Measurements from ENCODE around the gene NFXL1. TPM values are rescaled to one million over a fixed set of nuclear protein-coding genes. Genes with fewer than 3 reads are reported as not detected.

NFXL1 gene
- total RNA-seq, 4 donors from 2014 or later, result 3.7 to 10.8 (median 5.5) TPM

DNA sequence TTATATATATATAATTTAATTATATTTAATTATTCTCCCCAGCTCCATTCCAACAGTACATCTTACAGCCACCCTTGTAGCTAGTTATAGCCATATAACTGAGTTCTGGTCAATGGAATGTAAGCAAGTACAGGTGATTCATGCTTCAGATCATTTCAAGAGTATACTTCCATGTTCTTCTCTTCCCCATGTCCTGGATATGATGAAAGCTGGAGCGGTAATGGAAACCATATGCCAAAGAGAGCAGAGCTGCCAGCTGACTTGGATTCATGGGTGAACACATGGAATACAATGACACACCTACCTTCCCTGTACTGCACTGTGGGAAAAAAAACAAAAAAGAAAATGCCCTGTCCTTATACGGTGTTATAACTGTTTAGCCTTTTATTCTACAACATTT, 59.0 kb downstream of the NFXL1 start:
- H3K9me3 ChIP-seq, result no peaks in the 10 kb centered on the region
- intact Hi-C loops (cut with DNase I; ENCODE audit: low total_unique reads), result no loop called here
- in situ Hi-C loops (cut with MboI; ENCODE audit: low sequenced_read_pairs in 4 of 4), result no loop called here
- no peaks in the 10 kb centered on the region for H3K27me3 ChIP-seq
- ATAC-seq (no peak), DNase-seq (no peak)
- peaks cover 0 to 16% of the 10 kb centered on the region in 2 donors for H3K36me3 ChIP-seq
- no peak overlapping the region for H3K27ac ChIP-seq
- H3K4me3 ChIP-seq, result no peak overlapping the region
- H3K4me1 ChIP-seq, result no peaks in the 10 kb centered on the region
- no peak for TF ChIP-seq POLR2A (IDR thresholded peaks at IDR 0.05)
- TF ChIP-seq CTCF (IDR thresholded peaks at IDR 0.05 in 4 of 5, conservative IDR thresholded peaks at IDR 0.05 in 1 of 5), result no peak

DNA sequence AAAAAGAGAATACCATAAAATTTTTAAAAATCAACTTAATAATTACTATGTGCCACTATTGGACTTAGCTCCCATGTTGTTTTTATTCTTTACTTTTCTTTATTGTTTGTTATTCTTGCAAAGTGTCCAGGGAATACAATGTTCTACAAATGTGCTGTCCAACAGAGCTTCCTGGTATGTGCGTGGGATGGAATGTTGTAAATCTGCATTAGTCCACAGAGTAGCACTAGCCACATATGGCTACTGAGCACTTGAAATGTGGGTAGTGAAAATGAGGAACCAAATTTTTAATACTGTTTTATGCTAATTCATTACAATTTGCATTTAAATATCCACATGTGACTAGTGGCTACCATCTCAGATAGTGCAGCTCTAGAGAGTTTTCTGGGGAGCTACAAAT, 62.2 kb downstream of the NFXL1 start:
- no peak overlapping the region for H3K27ac ChIP-seq
- in situ Hi-C loops (cut with MboI; ENCODE audit: low sequenced_read_pairs in 4 of 4), result no loop called here
- no peak overlapping the region for H3K4me3 ChIP-seq
- TF ChIP-seq CTCF (IDR thresholded peaks at IDR 0.05 in 4 of 5, conservative IDR thresholded peaks at IDR 0.05 in 1 of 5) (no peak), POLR2A (IDR thresholded peaks at IDR 0.05) (no peak)
- DNase-seq (no peak), ATAC-seq (no peak)
- peaks cover 0 to 28% of the 10 kb centered on the region in 2 donors for H3K36me3 ChIP-seq
- H3K9me3 ChIP-seq, result no peaks in the 10 kb centered on the region
- no peaks in the 10 kb centered on the region for H3K4me1 ChIP-seq
- H3K27me3 ChIP-seq, result no peaks in the 10 kb centered on the region
- intact Hi-C loops (cut with DNase I; ENCODE audit: low total_unique reads), result no loop called here

GRCh38 chr4:47849466-47849865, 64.9 kb downstream of the NFXL1 start:
- no peak overlapping the region for H3K27ac ChIP-seq
- peaks cover 0 to 28% of the 10 kb centered on the region in 2 donors for H3K36me3 ChIP-seq
- intact Hi-C loops (cut with DNase I; ENCODE audit: low total_unique reads), result no loop called here
- DNase-seq (no peak), ATAC-seq (no peak)
- no peaks in the 10 kb centered on the region for H3K9me3 ChIP-seq
- TF ChIP-seq POLR2A (IDR thresholded peaks at IDR 0.05) (no peak), CTCF (IDR thresholded peaks at IDR 0.05 in 4 of 5, conservative IDR thresholded peaks at IDR 0.05 in 1 of 5) (no peak)
- H3K27me3 ChIP-seq, result no peaks in the 10 kb centered on the region
- no peak overlapping the region for H3K4me3 ChIP-seq
- in situ Hi-C loops (cut with MboI; ENCODE audit: low sequenced_read_pairs in 4 of 4), result loop anchor here in 1 of 4 donors (25.0 kb wide), 1 partner anchor 162 kb away; no protein-coding TSS in a partner anchor
- no peaks in the 10 kb centered on the region for H3K4me1 ChIP-seq

- intact Hi-C loops (cut with DNase I; ENCODE audit: low total_unique reads), result no loop called here
- in situ Hi-C loops (cut with MboI; ENCODE audit: low sequenced_read_pairs in 4 of 4), result loop anchor here in 1 of 4 donors (25.0 kb wide), 1 partner anchor 161 kb away; no protein-coding TSS in a partner anchor
- H3K9me3 ChIP-seq, result no peaks in the 10 kb centered on the region
- H3K36me3 ChIP-seq, result peaks cover 0 to 21% of the 10 kb centered on the region in 2 donors
- no peak for TF ChIP-seq CTCF (IDR thresholded peaks at IDR 0.05 in 4 of 5, conservative IDR thresholded peaks at IDR 0.05 in 1 of 5)
- TF ChIP-seq POLR2A (IDR thresholded peaks at IDR 0.05), result no peak
- ATAC-seq (no peak), DNase-seq (no peak)
- no peaks in the 10 kb centered on the region for H3K4me1 ChIP-seq
- no peaks in the 10 kb centered on the region for H3K27me3 ChIP-seq
- no peak overlapping the region for H3K27ac ChIP-seq
- no peak overlapping the region for H3K4me3 ChIP-seq
These were observed 66.3 kb downstream of the NFXL1 start for GRCh38 chr4:47848041-47848440.

DNA sequence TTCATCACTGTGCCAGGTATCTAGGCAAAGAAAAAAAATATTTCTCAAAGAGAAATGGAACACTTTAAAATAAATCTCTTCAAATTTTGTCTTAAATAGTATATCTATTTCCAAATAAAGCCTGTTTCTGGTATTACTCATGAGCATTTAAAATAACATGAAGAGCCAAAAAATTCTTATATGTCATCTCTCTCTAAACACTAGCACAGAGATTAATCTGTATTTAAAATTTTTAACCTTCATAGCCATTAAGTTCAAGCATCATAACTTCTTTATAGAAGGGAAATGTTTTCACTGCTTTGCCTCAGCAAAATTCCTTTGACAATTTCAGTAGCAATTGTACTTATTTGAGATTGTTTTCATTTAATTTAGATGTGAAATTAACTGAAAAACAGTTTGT, 71.4 kb downstream of the NFXL1 start:
- intact Hi-C loops (cut with DNase I; ENCODE audit: low total_unique reads), result no loop called here
- Histone ChIP-seq H3K36me3 (peaks cover 0 to 7% of the 10 kb centered on the region in 2 donors), H3K27ac (no peak overlapping the region), H3K9me3 (no peaks in the 10 kb centered on the region), H3K4me1 (peaks cover 0 to 2% of the 10 kb centered on the region in 2 donors), H3K4me3 (no peak overlapping the region), H3K27me3 (peaks cover 0 to 1% (median 0%) of the 10 kb centered on the region in 3 donors)
- DNase-seq (no peak), ATAC-seq (no peak)
- in situ Hi-C loops (cut with MboI; ENCODE audit: low sequenced_read_pairs in 4 of 4), result loop anchor here in 1 of 4 donors (25.0 kb wide), 1 partner anchor 156 kb away; no protein-coding TSS in a partner anchor
- TF ChIP-seq CTCF (IDR thresholded peaks at IDR 0.05 in 4 of 5, conservative IDR thresholded peaks at IDR 0.05 in 1 of 5), result no peak
- no peak for TF ChIP-seq POLR2A (IDR thresholded peaks at IDR 0.05)
